KG1 (cell line): ENCODE measurements around the gene ATCAY.
"Not testable (repeated sequence)": the region's sequence is repeated elsewhere in the genome, so short reads cannot be mapped to it uniquely, and the experiment has no call there.

Source experiments
- DNase-seq: peaks from one replicate; lab custom pipeline; 2025; lab: John Stamatoyannopoulos, UW

Gene ATCAY

GRCh38 chr19:3902317-3902973 is 22.0 kb downstream of the ATCAY start:
- no peak for DNase-seq

DNA sequence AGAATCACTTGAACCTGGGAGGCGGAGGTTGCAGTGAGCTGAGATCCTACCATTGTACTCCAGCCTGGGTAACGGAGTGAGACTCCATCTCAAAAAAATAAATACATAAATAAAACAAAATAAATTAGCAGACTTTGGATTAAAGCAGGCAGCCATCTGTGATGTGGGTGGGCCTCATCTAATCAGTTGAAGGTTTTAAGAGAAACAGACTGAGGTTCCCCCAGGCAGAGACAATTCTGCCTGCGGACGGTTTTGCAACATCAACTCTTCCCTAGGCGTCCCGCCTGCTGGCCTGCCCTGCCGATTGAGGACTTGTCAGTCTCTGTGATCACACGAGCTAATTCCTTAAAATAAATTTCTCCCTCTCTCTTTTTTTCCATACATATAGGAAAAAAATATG is 23.7 kb downstream of the ATCAY start:
- no peak for DNase-seq

GRCh38 chr19:3907626-3908265 is 27.3 kb downstream of the ATCAY start:
- no peak for DNase-seq

DNA sequence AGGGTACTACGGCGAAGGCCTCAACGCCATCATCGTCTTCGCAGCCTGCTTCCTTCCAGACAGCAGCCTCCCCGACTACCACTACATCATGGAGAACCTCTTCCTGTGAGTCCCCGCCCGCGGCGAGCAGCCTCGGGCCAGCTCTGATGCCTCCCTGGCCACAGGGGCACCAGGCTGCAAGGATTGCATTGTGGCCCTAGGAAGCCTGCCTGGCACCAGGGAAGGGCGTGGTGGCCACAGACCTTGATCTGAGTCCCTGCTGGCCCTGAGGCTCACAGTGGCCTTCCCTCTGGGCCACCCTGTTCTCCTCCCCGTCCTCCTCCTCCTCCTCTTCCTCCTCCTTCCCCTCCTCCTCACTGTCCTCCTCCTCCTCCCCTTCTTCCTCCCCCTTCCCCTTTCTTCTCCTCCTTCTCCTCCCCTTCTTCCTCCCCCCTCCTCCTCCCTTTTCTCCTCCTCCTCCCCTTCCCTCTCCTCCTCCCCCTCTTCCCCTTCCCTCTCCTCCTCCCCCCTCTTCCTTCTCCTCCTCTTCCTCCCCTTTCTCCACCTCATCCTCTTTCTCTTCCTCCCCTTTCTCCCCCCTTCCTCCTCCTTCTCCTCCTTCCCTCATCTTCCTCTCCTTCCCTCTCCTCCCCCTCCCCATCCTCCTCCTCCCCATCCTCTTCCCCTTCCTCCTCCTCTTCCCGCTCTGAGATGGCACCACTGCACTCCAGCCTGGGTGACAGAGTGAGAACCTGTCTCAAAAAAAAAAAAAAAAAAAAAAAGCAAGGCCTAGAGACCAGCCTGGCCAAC is 28.0 kb downstream of the ATCAY start:
- no peak for DNase-seq

DNA sequence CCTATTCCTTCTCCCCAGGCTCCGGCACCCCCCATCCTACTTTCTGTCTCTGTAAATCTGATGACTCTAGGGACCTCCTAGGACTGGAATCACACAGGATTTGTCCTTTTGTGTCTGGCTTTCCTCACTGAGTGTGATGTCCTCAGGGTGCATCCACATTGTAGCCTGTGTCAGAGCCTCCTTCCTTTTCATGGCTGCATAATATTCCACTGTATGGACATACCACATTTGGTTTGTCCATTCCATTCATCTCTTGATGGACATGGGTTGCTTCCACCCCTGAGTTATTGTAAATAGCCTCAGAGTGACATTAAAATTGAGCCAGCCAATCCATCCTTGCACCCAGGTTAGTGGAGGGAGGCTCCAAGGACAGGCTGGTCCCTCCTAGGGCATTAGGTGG is 29.6 kb downstream of the ATCAY start:
- no peak for DNase-seq

DNA sequence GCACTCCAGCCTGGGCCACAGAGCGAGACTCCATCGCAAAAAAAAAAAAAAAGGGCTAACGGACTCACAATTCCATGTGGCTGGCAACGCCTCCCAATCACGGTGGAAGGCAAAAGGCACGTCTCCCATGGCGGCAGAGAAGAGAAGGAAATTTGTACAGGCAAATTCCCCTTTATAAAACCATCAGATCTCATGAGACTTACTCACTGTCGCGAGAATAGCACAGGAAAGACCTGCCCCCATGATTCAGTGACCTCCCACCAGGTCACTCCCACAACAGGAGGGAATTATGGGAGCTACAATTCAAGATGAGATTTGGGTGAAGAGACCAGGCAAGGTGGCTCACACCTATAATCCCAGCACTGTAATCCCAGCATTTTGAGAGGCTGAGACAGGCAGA is 33.7 kb downstream of the ATCAY start:
- no peak for DNase-seq

DNA sequence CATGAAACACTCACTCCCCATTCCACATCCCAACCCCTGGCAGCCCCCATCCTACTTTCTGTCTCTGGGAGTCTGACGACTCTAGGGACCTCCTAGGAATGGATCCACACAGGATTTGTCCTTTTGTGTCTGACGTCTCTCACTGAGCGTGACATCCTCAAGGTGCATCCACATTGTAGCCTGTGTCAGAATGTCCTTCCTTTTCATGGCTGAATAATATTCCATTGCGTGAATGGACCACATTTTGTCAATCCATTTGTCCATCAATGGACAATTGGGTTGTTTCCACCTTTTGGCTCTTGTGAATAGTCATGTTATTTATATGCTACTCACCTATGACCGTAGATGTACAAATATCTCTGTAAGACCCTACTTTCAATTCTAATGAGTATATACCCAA is 35.5 kb downstream of the ATCAY start:
- DNase-seq, result no peak

DNA sequence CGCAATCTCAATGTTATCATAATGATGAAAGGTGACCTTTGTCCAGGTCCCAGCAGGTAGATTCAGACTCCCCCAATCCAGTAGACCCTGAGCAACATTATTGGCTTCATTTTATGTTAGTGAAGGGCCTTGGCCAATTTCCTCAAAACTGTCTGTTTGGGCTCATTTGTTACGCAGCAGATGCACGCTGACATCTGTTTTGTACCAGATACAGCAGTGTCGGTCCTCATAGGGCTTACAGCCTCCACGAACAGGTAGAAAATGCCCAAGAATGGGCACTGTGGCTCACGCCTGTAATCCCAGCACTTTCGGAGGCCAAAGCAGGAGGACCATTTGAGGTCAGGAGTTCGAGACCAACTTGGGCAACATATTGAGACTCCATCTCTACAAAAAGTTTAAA is 39.3 kb downstream of the ATCAY start:
- DNase-seq, result no peak

DNA sequence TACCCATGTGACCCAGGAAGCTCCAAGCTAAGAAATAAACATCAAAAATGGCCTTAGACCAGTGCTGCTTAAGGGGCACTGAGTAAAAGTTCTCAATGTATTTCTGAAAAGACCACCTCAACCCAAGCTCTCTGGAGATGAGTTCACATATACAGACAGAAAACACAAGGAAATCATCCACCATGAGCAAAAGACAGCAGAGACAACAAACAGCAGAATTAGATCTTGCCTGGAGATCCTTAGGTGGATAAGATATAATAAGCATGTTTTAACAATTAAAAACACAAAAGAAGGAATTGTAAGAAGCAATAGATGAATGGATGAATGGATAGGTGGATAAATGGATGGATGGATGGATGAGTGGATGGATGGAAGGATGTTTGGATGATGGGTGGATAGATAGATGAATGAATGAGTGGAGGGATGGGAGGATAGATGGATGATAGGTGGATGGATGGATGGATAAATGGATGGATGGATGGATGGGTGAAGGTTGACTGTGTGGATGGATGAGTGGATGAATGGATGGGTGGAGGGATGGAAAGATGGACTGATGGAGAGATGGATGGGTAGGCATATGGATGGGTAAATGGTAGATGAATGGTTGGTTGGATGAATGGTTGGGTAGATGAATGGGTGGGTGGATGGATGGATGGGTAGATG is 42.7 kb downstream of the ATCAY start:
- no peak for DNase-seq

GRCh38 chr19:3923912-3924311 is 43.4 kb downstream of the ATCAY start:
- DNase-seq, result no peak

- no peak for DNase-seq
Measured at GRCh38 chr19:3931041-3931440, 50.6 kb downstream of the ATCAY start.

DNA sequence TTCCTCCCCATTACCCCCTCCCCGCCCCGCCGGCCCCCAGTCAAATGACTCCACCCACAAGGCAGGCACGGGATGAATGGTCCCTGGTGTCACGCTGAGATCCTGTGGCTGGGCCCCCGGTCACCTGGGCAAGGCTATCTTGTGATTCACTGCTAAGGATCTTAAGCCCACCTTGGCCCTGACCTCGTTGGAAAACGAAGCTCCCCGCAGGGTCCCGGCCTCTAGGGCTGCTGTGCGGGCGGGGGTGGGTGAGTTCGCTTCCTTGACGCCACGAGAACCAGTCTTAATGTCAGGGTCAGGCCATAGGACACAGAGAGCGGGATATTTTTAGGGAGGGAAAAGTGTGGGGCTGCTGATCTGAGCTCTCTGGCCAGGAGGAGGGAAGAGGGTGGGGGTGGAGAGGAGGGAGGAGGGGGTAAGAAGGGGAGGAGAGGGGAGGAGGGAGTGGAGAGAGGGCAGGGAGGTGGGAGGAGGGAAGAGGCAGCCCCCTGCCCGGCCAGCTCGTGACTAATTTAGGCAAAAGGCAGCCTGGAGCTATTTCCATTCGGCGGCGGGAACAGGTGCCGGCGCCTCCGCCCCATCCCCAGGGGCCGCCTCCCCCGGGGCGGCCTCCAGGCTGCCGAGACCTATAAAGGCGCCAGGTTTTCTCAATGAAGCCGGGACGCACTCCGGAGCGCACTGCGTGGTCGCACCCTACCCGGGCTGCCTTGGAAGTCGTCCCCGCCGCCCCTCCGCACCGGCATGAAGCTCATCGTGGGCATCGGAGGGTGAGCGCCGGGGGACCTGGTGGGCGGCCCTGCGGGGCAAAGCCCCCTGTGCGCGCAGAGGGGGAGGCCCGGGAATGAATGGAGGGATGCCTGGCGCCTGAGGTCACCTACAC is 52.7 kb downstream of the ATCAY start, which contains the start of gene NMRK2:
Gene NMRK2, plus strand, starts transcription at position 139 of the 880 bp plus-strand sequence. Its CDS starts 603 bp downstream, at position 742.
- DNase-seq, result no peak

DNA sequence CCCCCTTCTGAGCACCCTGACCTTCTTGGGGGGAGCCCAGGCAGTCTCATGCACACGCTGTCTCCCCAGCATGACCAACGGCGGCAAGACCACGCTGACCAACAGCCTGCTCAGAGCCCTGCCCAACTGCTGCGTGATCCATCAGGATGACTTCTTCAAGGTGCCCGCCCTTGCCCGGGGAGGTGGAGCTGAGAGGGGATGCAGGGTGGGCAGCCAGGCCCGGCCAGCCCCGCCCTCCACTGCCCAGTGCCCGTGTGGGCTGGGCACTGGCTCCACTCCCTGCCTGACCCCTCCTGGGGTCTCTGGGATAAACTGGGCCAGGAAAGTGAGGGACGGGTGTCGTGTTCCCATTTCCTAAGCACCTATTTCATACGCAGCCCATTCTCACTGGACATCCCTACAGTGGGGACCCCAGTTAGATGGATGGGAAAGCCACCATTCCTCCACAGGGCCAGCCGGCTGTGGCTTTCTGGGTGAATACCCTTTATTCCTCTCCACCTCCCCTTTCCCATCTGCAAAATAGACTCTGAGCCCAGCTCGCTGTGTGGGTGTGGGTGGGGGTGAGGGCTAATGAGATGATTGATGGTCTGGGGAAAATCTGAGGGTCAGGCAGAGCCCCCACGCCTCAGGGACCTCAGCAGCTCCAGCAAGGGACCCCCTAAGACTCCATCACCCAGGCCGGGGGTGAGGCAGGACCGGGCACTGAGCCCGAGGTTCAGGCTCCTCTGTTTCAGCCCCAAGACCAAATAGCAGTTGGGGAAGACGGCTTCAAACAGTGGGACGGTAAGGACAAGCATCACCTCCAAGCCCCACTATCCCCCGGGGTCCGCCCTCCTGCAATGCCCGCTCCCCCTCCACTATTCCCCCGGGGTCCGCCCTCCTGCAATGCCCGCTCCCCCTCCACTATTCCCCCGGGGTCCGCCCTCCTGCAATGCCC is 56.3 kb downstream of the ATCAY start:
- DNase-seq, result no peak

DNA sequence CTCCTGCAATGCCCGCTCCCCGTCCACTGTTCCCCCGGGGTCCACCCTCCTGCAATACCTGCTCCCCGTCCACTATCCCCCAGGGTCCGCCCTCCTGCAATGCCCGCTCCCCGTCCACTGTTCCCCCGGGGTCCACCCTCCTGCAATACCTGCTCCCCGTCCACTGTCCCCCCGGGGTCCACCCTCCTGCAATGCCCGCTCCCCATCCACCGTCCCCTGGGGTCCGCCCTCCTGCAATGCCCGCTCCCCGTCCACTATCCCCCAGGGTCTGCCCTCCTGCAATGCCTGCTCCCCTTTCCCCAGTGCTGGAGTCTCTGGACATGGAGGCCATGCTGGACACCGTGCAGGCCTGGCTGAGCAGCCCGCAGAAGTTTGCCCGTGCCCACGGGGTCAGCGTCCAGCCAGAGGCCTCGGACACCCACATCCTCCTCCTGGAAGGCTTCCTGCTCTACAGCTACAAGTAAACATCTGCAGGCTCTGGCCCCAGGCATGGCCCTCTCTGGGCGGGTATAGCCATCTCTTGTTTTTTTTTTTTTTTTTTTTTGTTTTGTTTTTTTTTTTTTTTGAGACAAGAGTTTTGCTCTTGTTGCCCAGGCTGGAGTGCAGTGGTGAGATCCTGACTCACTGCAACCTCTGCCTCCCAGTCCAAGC is 57.9 kb downstream of the ATCAY start:
- DNase-seq, result not testable (repeated sequence)

DNA sequence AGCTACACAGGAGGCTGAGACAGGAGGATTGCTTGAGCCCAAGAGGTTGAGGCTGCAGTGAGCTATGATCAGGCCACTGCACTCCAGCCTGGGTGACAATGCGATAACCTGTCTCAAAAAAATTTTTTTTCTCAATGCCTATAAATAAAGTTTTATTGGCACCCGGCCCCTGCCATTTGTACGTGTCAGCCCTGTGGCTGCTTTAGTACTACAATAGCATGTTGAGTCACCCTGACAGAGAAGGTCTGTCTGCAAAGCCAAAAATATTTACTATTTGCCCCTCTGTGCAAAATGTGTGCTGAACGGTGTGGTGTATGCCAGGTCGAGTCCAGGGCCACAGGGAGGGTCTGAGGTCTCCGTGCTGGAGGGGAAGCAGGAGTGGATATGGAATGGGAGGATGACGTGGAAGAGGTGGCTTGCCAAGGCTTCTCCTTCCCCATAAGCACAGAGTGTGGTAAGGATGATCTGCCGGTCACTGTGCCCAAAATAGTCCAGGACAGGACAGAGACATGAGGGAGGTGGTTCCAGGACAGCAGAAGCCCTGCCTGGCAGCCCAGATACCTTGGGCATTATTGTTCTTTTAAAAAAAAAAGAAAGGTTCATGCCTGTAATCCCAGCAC is 62.4 kb downstream of the ATCAY start:
- DNase-seq, result no peak

DNA sequence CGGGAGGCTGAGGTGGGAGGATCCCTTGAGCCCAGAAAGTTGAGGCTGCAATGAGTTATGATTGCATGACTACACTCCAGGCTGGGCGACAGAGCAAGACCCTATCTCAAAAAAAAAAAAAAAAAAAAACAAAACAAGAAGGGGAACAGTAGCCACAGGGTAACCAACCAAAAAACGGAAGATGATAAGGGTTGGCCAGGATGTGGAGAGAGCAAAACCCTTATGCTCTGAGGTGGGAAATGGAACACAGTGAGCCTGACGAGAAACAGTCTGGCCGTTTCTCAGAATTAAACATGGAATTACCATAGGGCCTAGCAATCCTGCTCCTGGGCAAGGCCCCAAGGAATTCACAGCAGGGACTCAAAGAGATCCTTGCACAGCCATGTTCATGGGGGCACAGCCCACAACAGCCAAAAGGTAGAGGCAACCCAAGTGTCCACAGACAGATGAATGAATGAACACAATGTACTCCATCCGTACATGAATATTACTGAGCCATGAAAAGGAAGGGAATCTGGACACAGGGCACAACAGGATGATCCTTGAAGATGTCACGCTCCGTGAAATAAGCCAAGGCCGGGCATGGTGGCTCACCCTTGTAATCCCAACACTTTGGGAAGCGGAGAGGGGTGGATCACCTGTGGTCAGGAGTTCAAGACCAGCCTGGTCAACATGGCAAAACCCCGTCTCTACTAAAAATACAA is 63.7 kb downstream of the ATCAY start:
- no peak for DNase-seq

- no peak for DNase-seq
Measured at GRCh38 chr19:3945838-3946237, 65.4 kb downstream of the ATCAY start.

DNA sequence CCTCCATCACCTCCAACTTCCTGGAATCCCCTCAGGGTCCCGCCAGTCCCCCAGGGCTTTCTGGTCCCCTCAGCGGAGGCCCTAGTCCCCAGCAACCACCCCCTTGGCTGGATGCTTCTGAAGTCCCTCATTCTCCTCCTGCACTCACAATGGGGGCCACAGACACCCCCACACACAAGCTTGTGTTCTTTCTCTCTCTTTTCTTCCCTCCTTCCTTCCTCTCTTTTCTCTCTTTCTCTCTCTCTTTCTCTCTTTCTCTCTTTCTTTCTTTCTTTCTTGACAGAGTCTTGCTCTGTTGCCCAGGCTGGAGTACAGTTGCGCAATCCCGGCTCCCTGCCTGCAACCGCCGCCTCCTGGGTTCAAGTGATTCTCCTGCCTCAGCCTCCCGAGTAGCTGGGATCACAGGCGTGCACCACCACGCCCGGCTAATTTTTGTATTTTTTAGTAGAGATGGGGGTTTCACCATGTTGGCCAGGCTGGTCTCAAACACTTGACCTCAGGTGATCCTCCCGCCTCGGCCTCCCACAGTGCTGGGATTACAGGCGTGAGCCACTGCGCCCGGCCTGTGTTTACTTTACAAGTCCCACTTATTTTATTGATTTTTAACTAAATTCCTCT is 66.9 kb downstream of the ATCAY start:
- not testable (repeated sequence) for DNase-seq
